Measurements from ENCODE around the gene DCBLD2.

DCBLD2 gene, protein sequence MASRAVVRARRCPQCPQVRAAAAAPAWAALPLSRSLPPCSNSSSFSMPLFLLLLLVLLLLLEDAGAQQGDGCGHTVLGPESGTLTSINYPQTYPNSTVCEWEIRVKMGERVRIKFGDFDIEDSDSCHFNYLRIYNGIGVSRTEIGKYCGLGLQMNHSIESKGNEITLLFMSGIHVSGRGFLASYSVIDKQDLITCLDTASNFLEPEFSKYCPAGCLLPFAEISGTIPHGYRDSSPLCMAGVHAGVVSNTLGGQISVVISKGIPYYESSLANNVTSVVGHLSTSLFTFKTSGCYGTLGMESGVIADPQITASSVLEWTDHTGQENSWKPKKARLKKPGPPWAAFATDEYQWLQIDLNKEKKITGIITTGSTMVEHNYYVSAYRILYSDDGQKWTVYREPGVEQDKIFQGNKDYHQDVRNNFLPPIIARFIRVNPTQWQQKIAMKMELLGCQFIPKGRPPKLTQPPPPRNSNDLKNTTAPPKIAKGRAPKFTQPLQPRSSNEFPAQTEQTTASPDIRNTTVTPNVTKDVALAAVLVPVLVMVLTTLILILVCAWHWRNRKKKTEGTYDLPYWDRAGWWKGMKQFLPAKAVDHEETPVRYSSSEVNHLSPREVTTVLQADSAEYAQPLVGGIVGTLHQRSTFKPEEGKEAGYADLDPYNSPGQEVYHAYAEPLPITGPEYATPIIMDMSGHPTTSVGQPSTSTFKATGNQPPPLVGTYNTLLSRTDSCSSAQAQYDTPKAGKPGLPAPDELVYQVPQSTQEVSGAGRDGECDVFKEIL

DNA sequence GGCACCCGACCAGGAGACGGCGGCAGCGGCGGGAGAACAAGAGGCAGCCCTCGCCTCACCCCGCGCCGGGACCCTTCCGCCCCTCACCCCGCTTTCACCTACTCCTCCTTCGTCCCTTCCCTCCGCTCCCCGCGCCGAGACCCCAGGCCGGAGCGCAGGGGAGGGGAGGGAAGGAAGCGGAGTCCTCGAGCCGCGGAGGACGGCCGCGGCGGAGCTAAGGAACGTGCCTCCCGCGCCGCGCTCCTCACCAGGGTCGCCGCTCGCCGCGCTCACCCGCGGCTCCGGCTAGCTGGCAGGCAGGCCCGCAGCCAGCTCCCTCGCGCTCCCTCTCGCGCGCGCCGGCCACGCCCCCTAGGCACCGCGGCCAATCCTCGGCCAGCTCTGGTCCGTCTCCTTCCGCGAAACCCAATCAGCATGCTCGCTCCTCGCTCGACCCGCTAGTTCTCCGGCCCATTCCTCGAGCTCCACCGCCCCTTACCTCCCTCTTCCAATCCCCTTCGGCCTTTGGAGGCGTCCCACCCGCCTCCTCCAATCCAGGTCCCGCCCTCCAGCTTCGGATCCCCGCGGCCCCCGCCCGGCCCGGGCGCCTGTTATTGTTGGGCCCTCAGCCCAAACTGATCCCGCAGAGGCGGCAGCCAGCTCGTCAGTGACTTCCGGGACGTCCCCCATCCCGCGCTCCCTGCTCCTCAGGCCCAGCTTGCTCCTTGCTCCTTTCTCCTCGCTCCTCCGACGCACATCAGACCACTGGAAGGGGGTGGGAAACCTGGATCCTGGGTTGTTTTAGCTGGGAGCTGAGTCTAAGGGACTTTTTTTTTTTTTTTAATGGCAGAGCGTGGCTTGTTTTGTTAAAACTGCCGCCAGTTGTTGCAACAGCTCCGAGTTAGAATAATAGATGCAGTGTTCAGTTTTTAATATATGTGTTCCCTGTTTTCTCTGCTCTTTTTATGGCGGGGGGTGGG lies at the start of gene DCBLD2:
Gene DCBLD2, minus strand, starts transcription at position 304 of the 959 bp plus-strand sequence. CDS start 369 bp downstream, outside the sequence.
- DNase-seq: peak; percentile 97

GRCh38 chr3:98945666-98946065 lies 44.2 kb upstream of the DCBLD2 start:
- DNase-seq: no peak

GRCh38 chr3:98945101-98945524 lies 43.6 kb upstream of the DCBLD2 start:
- no peak for DNase-seq

DNA sequence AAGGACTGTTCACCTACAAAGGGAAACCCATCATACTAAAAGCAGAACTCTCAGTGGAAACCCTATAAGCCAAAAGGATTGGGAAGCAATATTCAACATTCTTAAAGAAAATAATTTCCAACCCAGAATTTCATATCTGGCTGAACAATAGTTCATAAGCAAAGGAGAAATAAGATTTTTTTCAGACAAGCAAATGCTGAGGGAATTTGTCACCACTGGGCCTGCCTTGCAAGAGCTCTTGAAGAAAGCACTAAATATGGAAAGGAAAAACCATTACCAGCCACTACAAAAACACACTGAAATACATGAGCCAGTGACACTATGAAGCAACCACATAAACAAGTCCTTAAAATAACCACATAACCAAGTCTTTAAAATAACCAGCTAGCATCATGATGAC lies 28.9 kb upstream of the DCBLD2 start:
- no peak for DNase-seq

- DNase-seq: no peak
Measured at GRCh38 chr3:98921957-98922356, 20.5 kb upstream of the DCBLD2 start.

DNA sequence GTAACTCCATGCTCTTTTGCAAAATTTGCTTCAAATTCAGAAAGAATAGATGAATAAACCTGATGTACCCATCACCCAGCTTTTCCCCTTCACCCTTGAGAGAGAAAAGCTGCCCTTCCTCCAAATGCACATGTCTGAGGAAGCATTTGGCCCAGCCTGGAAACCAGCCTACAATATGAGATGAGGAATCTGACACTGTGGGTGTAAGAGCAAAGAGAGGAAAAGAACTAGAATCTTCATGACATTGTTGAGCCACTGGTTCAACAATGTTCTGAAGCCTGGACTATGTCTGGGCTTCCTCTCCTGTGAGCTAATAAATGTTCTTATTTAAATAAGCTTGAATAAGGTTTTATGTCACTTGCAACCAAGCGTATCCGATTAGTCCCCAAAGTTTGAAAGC lies 18.7 kb upstream of the DCBLD2 start:
- DNase-seq: no peak

DNA sequence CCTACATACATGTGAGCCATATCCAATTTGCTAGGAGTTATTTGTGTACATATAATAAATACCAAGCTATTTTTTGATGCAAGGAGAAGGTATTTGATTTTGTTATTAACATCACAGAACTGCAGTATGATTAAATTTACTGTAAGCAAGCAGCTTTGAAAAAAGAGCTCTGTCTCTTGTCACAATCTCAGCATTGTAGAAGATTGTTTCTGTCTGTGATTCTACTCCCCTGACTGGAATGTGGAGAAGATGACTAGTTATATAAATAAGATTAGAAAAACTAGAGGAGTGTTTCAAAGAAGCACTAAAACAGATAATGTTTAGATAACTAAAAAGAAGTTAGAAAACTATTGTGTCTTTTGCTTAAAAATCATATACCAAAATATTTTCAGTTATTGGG lies 17.1 kb upstream of the DCBLD2 start:
- DNase-seq: no peak

GRCh38 chr3:98917608-98918007 lies 16.1 kb upstream of the DCBLD2 start:
- no peak for DNase-seq

GRCh38 chr3:98914210-98915080 lies 12.9 kb upstream of the DCBLD2 start:
- peak; percentile 29 for DNase-seq

DNA sequence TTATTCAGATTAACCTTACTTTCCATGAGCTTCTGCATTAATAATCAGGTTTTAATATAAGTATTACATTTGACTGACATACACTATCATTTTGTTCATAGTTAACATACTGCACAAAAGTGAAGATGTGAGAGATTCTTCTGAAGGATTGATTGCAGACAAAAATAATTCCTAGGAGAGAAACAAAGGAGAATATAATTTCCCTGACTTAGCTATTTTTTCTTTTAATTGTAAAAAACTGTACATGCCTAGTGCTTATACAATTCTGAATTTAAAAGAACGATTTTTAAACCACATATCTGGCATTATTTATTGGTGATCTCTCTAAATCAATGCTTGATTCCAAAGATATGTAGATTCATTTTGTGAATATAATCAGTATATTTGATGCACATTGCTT lies 11.0 kb upstream of the DCBLD2 start:
- DNase-seq: no peak

- DNase-seq: no peak
Measured at GRCh38 chr3:98906230-98906629, 4.7 kb upstream of the DCBLD2 start.

DNA sequence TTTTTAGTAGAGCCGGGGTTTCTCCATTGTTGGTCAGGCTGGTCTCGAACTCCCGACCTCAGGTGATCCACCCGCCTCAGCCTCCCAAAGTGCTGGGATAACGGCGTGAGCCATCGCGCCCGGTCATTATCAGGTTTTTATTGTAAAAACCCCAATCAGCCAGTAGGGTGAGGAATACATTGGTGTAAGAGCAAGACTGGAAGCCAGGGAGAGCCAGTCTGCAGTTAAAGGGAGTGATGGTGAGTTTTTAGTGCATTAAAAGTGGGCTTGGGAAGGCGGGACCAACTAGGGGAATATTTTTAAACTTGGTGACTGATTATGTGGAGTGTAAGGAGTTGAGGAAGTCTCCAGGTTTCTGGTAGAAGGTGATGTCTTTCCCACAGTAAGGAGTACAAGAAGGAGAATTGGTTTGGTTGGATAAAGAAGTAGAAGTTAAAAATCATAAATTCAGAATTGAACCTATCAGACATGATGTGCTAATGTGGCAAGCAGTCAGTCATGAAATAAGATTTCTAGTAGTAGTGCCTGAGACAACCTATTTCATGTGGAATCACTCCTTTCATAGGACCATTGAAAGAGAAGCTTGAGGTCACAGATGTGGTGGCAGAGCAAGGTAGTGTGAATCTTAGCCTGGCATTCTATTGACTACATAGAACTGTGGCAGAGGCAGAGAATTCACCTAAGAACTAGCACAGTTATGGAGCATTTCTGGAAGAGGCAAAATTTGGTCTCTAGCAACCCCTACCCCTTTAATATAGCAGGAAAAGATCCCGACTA lies 2.4 kb upstream of the DCBLD2 start:
- no peak for DNase-seq

DNA sequence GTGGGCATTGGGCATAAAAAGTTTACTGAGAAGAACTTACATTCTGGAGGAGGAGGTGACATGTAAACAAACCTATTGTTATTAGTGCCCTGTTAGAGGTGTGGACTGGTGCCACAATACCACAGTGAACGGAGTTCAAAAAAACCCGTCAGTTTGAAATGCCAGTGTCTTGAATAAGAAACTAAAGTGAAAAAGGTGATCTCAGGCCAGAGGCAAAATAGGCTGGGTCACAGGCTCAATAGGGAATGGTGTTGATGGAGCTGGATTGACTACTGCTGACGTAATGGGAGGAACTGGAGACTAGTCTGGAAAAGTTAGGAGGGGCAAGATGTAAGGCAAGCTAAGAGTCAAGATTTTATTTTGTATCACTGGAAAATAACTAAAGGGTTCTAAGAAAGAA lies 1.6 kb upstream of the DCBLD2 start:
- DNase-seq: no peak

- DNase-seq: no peak
Measured at GRCh38 chr3:98902351-98902740, 851 bp upstream of the DCBLD2 start.

DNA sequence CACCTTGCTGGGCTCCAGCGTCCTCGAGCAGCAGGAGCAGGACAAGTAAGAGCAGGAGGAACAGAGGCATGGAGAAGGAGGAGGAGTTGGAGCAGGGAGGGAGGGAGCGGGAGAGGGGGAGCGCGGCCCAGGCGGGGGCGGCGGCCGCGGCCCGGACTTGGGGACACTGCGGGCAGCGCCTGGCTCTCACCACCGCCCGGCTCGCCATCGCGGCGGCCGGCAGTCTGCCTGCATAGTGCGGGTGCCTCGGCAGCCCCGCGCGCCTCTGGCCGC lies 440 bp downstream of the DCBLD2 start:
- DNase-seq: no peak

- no peak for DNase-seq
Measured at GRCh38 chr3:98900265-98901118, 1.0 kb downstream of the DCBLD2 start.

DNA sequence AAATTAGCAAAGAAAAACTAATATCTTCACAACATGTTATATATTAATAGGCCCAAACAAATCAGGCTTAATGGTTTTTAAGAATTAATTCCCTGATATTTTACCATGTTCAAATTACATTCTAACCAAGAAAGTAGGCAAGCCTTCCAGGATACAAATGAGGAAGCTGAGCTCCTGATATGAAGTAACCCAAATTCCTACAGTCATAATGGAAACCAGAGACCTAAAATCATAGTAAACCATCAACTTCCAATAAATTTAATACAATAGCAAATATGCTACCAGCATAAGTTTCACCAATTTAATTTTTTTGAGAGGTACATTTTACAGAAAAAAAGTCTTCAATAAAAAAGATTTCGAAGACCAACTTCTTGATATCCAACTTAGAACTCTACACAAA lies 3.8 kb downstream of the DCBLD2 start:
- no peak for DNase-seq

- DNase-seq: no peak
Measured at GRCh38 chr3:98894791-98895576, 6.5 kb downstream of the DCBLD2 start.

GRCh38 chr3:98893740-98894139 lies 7.8 kb downstream of the DCBLD2 start:
- DNase-seq: no peak

GRCh38 chr3:98892263-98892662 lies 9.2 kb downstream of the DCBLD2 start:
- DNase-seq: no peak
